OCI-LY7 (cell line): Measurements from ENCODE around the gene SUPT3H. TPM values are rescaled to one million over a fixed set of nuclear protein-coding genes. Genes with fewer than 3 reads are reported as not detected.

Experiments used
- BruUV-seq: library from RNA; stranded (reverse); fragments of 400-500 nt; replicated peaks from 2 replicates; lab custom pipeline; 2021; lab: Mats Ljungman, UMichigan
- CTCF ChIA-PET: fragments of 300-600 bp; sonication (Branson Sonifier 250); formaldehyde crosslinking; loops from one replicate; lab custom pipeline; 2022; ENCODE audit warnings: antibody characterized with exemption; ENCODE audit not compliant: unreplicated experiment; lab: Charles Lee
- POLR2A ChIA-PET: fragments of 300-600 bp; sonication (Branson Sonifier 250); formaldehyde crosslinking; loops from one replicate; lab custom pipeline; 2022; ENCODE audit warnings: antibody characterized with exemption; lab: Charles Lee
- DNase-seq: peaks from one replicate; pipeline ENCODE4 v3.0.0-alpha.2; 2015; ENCODE audit warnings: low spot score
- H2AFZ ChIP-seq: fragments of 200-600 bp; sonication (generic), shearing (Covaris generic); 2 replicates; pipeline ENCODE4 v1.6.1; 2014; ENCODE audit warnings: mild to moderate bottlenecking, antibody characterized with exemption, low read length, moderate library complexity
- H3K27ac ChIP-seq: fragments of 200-600 bp; sonication (generic); 2 replicates; pipeline ENCODE4 v1.5.1; 2014; ENCODE audit warnings: mixed run types, low read depth, mild to moderate bottlenecking, moderate library complexity, low read length, inconsistent platforms; ENCODE audit not compliant: poor library complexity, severe bottlenecking
- H3K36me3 ChIP-seq: fragments of 200-600 bp; sonication (generic); 2 replicates; pipeline ENCODE4 v1.6.1; 2014; ENCODE audit warnings: mild to moderate bottlenecking, antibody characterized with exemption, low read length, moderate library complexity, mixed read lengths; ENCODE audit not compliant: insufficient read depth
- H3K4me1 ChIP-seq: fragments of 200-600 bp; sonication (generic); 2 replicates; pipeline ENCODE4 v1.5.1; 2014; ENCODE audit warnings: mild to moderate bottlenecking, low read length; ENCODE audit not compliant: insufficient read depth, poor library complexity, severe bottlenecking
- H3K4me2 ChIP-seq: fragments of 200-600 bp; sonication (generic); 2 replicates; pipeline ENCODE4 v1.6.1; 2014; ENCODE audit warnings: mild to moderate bottlenecking, low read length
- H3K4me3 ChIP-seq: fragments of 200-600 bp; sonication (generic); 2 replicates; pipeline ENCODE4 v1.5.1; 2014; ENCODE audit warnings: mild to moderate bottlenecking, low read depth, low read length; ENCODE audit not compliant: poor library complexity, severe bottlenecking
- H3K79me2 ChIP-seq: fragments of 200-600 bp; sonication (generic); 2 replicates; pipeline ENCODE4 v1.6.1; 2016; ENCODE audit warnings: low read depth, mild to moderate bottlenecking, low read length, moderate library complexity, mixed read lengths; ENCODE audit not compliant: insufficient read depth
- H3K9me2 ChIP-seq: fragments of 200-600 bp; sonication (generic); 2 replicates; pipeline ENCODE4 v1.6.1; 2016; ENCODE audit warnings: mild to moderate bottlenecking, low read length, mixed read lengths; ENCODE audit not compliant: insufficient read depth
- H3K9me3 ChIP-seq: fragments of 200-600 bp; sonication (generic); 2 replicates; pipeline ENCODE4 v1.6.1; 2014; ENCODE audit warnings: mild to moderate bottlenecking, mixed run types, low read length, mixed read lengths
- H4K20me1 ChIP-seq: fragments of 200-600 bp; sonication (generic); 2 replicates; pipeline ENCODE4 v1.6.1; 2014; ENCODE audit warnings: mild to moderate bottlenecking, antibody characterized with exemption, low read length, moderate library complexity, mixed read lengths; ENCODE audit not compliant: insufficient read depth
- EZH2phosphoT487 ChIP-seq: fragments of 200-600 bp; sonication (generic); IDR thresholded peaks from 2 replicates; pipeline ENCODE4 v1.6.1; 2018; ENCODE audit warnings: low read depth, borderline replicate concordance, mild to moderate bottlenecking, mixed run types, antibody characterized with exemption, low read length, moderate library complexity, mixed read lengths
- intact Hi-C: fragments of 100-400 bp; cut with micrococcal nuclease; formaldehyde crosslinking; loops from one replicate; pipeline ENCODE4 v1.10.0; 2022; ENCODE audit not compliant: unreplicated experiment
- total RNA-seq, 2 experiments: library from RNA; depleted of rRNA in 1 of 2; stranded (reverse); fragments of >200 nt in 1 of 2; shearing (Covaris generic) in 1 of 2; gene quantifications; 2 replicates each; pipeline ENCODE4 v1.2.3, GENCODE V29; 2014 to 2022
- TF ChIP-seq, protein P1 (sequence below): fragments of 200-600 bp; sonication (generic); conservative IDR thresholded peaks from 2 replicates; pipeline ENCODE4 v1.5.1; 2014; ENCODE audit warnings: mild to moderate bottlenecking, antibody characterized with exemption, low read length, moderate library complexity, mixed read lengths

The SUPT3H gene
- total RNA-seq, 2 experiments from 2014 or later, result 1.1 to 7.1 TPM

DNA sequence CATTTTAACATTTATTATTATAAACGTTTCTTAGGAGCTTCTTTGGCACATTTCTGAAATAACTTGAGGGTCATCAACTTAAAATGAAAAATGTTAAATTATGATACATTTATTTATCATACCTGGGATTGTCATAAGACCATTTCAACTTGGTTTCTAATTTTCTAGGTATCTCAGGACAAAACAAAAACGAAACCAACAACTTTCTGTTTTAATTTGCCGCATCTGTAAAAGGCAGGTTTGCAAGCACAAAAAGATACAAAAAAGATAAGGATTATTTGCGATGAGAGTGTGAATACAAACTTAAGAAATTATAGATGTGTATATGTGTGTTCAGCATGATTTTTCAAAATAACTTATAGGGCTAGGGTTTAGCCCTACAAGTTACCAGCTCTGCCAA is 444.6 kb downstream of the SUPT3H start:
- CTCF ChIA-PET, result no interaction called here
- Histone ChIP-seq H3K27ac (no peak overlapping the region), H3K9me3 (no peaks in the 10 kb centered on the region), H3K36me3 (no peaks in the 10 kb centered on the region), H3K4me3 (no peak overlapping the region), H3K4me2 (no peak overlapping the region), H2AFZ (no peak overlapping the region), H3K4me1 (no peaks in the 10 kb centered on the region), H4K20me1 (no peaks in the 10 kb centered on the region), H3K79me2 (no peaks in the 10 kb centered on the region), H3K9me2 (no peaks in the 10 kb centered on the region)
- TF ChIP-seq, protein P1, sequence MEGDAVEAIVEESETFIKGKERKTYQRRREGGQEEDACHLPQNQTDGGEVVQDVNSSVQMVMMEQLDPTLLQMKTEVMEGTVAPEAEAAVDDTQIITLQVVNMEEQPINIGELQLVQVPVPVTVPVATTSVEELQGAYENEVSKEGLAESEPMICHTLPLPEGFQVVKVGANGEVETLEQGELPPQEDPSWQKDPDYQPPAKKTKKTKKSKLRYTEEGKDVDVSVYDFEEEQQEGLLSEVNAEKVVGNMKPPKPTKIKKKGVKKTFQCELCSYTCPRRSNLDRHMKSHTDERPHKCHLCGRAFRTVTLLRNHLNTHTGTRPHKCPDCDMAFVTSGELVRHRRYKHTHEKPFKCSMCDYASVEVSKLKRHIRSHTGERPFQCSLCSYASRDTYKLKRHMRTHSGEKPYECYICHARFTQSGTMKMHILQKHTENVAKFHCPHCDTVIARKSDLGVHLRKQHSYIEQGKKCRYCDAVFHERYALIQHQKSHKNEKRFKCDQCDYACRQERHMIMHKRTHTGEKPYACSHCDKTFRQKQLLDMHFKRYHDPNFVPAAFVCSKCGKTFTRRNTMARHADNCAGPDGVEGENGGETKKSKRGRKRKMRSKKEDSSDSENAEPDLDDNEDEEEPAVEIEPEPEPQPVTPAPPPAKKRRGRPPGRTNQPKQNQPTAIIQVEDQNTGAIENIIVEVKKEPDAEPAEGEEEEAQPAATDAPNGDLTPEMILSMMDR, result no peak
- no peak for TF ChIP-seq EZH2phosphoT487
- POLR2A ChIA-PET, result interaction anchor here (0.7 kb wide), 1 partner anchor 242 kb away, joined by 3 read pairs; no protein-coding TSS in a partner anchor
- intact Hi-C loops, result no loop called here
- DNase-seq, result no peak
- BruUV-seq, result no TSS peak

DNA sequence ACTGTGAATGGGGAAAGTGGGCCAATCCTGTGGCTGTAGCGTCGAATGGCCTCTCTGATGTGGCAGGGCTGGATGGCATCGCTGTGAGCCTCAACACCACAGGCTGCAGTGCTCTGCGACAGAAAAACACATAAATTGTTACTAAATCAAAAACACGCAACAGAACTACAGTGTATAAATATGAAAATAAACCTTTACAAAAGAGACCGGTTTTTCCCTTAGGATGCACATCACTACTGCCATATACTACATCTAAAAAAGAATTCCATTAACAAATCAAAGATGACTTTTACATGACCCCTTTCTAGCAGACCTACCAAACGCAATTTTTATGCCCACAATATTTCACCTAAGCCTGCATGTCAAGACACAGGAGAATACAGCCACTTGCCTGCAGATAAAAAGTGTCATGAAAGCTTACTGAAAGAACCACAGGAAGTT is 445.1 kb downstream of the SUPT3H start:
- CTCF ChIA-PET, result no interaction called here
- H3K4me2 ChIP-seq, result no peak overlapping the region

DNA sequence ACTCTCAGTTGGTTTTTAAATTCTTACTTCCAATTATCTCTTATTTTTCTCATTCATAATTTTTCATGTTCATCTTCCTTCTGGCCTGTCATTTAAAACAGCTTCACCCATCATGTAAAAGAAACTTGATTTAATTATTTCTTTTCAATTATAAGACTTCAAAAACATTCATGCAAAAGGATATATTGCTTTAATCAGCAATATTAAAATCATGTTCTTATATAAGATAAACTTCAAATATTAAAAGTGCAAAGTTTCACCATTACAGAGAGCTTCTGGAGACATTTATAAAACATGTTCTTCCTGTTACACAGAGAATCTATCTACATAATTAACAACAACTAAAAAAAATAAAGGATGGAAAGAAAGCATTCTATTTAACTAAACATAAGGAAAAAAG is 446.3 kb downstream of the SUPT3H start:
- no peaks in the 10 kb centered on the region for H3K9me3 ChIP-seq
- TF ChIP-seq, protein P1, result no peak
- no peak for TF ChIP-seq EZH2phosphoT487
- ChIA-PET CTCF (no interaction called here), POLR2A (no interaction called here)
- H3K27ac ChIP-seq, result no peak overlapping the region
- no peaks in the 10 kb centered on the region for H3K79me2 ChIP-seq
- intact Hi-C loops, result no loop called here
- no peaks in the 10 kb centered on the region for H3K4me1 ChIP-seq
- no peaks in the 10 kb centered on the region for H3K9me2 ChIP-seq
- no peak overlapping the region for H3K4me2 ChIP-seq
- no peaks in the 10 kb centered on the region for H3K36me3 ChIP-seq
- H2AFZ ChIP-seq, result no peak overlapping the region
- BruUV-seq, result no TSS peak
- no peak overlapping the region for H3K4me3 ChIP-seq
- H4K20me1 ChIP-seq, result no peaks in the 10 kb centered on the region
- no peak for DNase-seq

More for the DNA sequence above, 445.1 kb downstream of the SUPT3H start:
- no peak for TF ChIP-seq EZH2phosphoT487
- TF ChIP-seq, protein P1, result no peak
- H3K9me2 ChIP-seq, result no peaks in the 10 kb centered on the region
- DNase-seq, result no peak
- POLR2A ChIA-PET, result interaction anchor here (0.7 kb wide), 1 partner anchor 242 kb away, joined by 3 read pairs; no protein-coding TSS in a partner anchor
- no peak overlapping the region for H3K4me3 ChIP-seq
- no peaks in the 10 kb centered on the region for H4K20me1 ChIP-seq
- BruUV-seq, result no TSS peak
- H3K79me2 ChIP-seq, result no peaks in the 10 kb centered on the region
- intact Hi-C loops, result no loop called here
- no peaks in the 10 kb centered on the region for H3K4me1 ChIP-seq
- no peaks in the 10 kb centered on the region for H3K36me3 ChIP-seq
- no peaks in the 10 kb centered on the region for H3K9me3 ChIP-seq
- no peak overlapping the region for H3K27ac ChIP-seq
- H2AFZ ChIP-seq, result no peak overlapping the region
